Keratinocyte (primary cell): Measurements from ENCODE around the gene HES3. TPM values are rescaled to one million over a fixed set of nuclear protein-coding genes. Genes with fewer than 3 reads are reported as not detected.
A peak's percentile ranks its signal among the peaks of the same experiment; 100 is the strongest.

Experiments used
- DNase-seq: peaks from one replicate; pipeline ENCODE4 v3.0.0-alpha.2; 2011; ENCODE audit warnings: low read depth, missing footprints, low spot score
- FAIRE-seq: peaks from 2 replicates; lab custom pipeline; 2011; peaks lifted over from hg19 to GRCh38; lab: Jason Lieb, UNC
- H2AFZ ChIP-seq: 2 replicates; pipeline ENCODE4 v1.6.0; 2012; ENCODE audit warnings: low read length, control low read depth, inconsistent platforms; ENCODE audit not compliant: control insufficient read depth
- H3K27ac ChIP-seq: 2 replicates; pipeline ENCODE4 v1.5.1; 2011; ENCODE audit warnings: low read length; ENCODE audit not compliant: control insufficient read depth, insufficient read depth
- H3K27me3 ChIP-seq: 3 replicates; pipeline ENCODE4 v1.6.0; 2011; ENCODE audit warnings: low read length; ENCODE audit not compliant: control insufficient read depth, insufficient read depth; ENCODE audit errors: extremely low read depth
- H3K36me3 ChIP-seq, 2 experiments: 2 replicates in 1 of 2; 3 replicates in 1 of 2; pipeline ENCODE4 v1.5.1; 2011; ENCODE audit warnings: low read length in 2 of 2, mild to moderate bottlenecking in 1 of 2; ENCODE audit not compliant: control insufficient read depth in 2 of 2, insufficient read depth in 2 of 2; ENCODE audit errors: extremely low read depth in 1 of 2
- H3K4me1 ChIP-seq: 3 replicates; pipeline ENCODE4 v1.5.1; 2011; ENCODE audit warnings: low read length; ENCODE audit not compliant: control insufficient read depth, insufficient read depth; ENCODE audit errors: extremely low read depth
- H3K4me2 ChIP-seq: 3 replicates; pipeline ENCODE4 v1.6.0; 2011; ENCODE audit warnings: low read depth, low read length; ENCODE audit not compliant: control insufficient read depth, insufficient read depth; ENCODE audit errors: extremely low read depth
- H3K4me3 ChIP-seq, 3 experiments: fragments of 200-600 bp in 1 of 3; sonication (generic) in 1 of 3; 2 replicates in 2 of 3; 3 replicates in 1 of 3; pipeline ENCODE4 v1.5.1; 2011 to 2016; ENCODE audit warnings: low read length in 3 of 3, mild to moderate bottlenecking in 3 of 3, control low read depth in 2 of 3, inconsistent platforms in 1 of 3, low read depth in 1 of 3, mixed read lengths in 1 of 3, mixed run types in 1 of 3, moderate library complexity in 1 of 3; ENCODE audit not compliant: control insufficient read depth in 2 of 3, insufficient read depth in 2 of 3; ENCODE audit errors: extremely low read depth in 1 of 3
- H3K79me2 ChIP-seq: 2 replicates; pipeline ENCODE4 v1.6.0; 2012; ENCODE audit warnings: low read length; ENCODE audit not compliant: control insufficient read depth, insufficient read depth
- H3K9ac ChIP-seq: 3 replicates; pipeline ENCODE4 v1.6.0; 2011; ENCODE audit warnings: low read length; ENCODE audit not compliant: control insufficient read depth, insufficient read depth; ENCODE audit errors: extremely low read depth
- H3K9me1 ChIP-seq: 3 replicates; pipeline ENCODE4 v1.6.0; 2011; ENCODE audit warnings: low read length; ENCODE audit not compliant: control insufficient read depth, insufficient read depth; ENCODE audit errors: extremely low read depth
- H3K9me3 ChIP-seq: 2 replicates; pipeline ENCODE4 v1.5.1; 2012; ENCODE audit warnings: low read depth, low read length; ENCODE audit not compliant: control insufficient read depth
- H4K20me1 ChIP-seq: 3 replicates; pipeline ENCODE4 v1.6.0; 2011; ENCODE audit warnings: low read length; ENCODE audit not compliant: control insufficient read depth, insufficient read depth; ENCODE audit errors: extremely low read depth
- EZH2 ChIP-seq: IDR thresholded peaks from one replicate; pipeline ENCODE4 v1.6.1; 2012; ENCODE audit warnings: inconsistent platforms, mild to moderate bottlenecking, low read length, moderate library complexity
- dilution Hi-C: fragments of 300-500 bp; cut with MboI; formaldehyde crosslinking; loops from one replicate; pipeline ENCODE4 v1.7.0; 2020; ENCODE audit warnings: low sequenced_read_pairs; ENCODE audit not compliant: extremely low pct_ligation_motif_present
- polyA plus RNA-seq, 5 experiments: library from polyadenylated mRNA; depleted of rRNA in 3 of 5; stranded (reverse) in 3 of 5; stranded (forward) in 1 of 5; unstranded in 1 of 5; fragments of >200 nt; gene quantifications; 1 replicate in 1 of 5; 2 replicates in 3 of 5; 3 replicates in 1 of 5; pipeline versions ENCODE4 v1.2.1 to v1.2.3, GENCODE V29; 2011 to 2012; ENCODE audit warnings: missing spikeins in 2 of 5, low read depth in 1 of 5, low replicate concordance in 1 of 5
- TF ChIP-seq, protein P1 (sequence below), 3 experiments: IDR thresholded peaks in 1 of 3; conservative IDR thresholded peaks in 1 of 3; optimal IDR thresholded peaks in 1 of 3; 2 replicates in 2 of 3; 3 replicates in 1 of 3; pipeline versions ENCODE3 to v1.5.1; 2011; ENCODE audit warnings: low read length in 3 of 3, mild to moderate bottlenecking in 3 of 3, moderate library complexity in 2 of 3, control low read depth in 1 of 3, inconsistent platforms in 1 of 3; ENCODE audit not compliant: insufficient read depth in 2 of 3; ENCODE audit errors: extremely low read depth in 1 of 3

HES3 gene
- polyA plus RNA-seq, 1 donor (not counting 4 experiments of a cell fraction or from before 2014, with no cell fraction given), result not detected

DNA sequence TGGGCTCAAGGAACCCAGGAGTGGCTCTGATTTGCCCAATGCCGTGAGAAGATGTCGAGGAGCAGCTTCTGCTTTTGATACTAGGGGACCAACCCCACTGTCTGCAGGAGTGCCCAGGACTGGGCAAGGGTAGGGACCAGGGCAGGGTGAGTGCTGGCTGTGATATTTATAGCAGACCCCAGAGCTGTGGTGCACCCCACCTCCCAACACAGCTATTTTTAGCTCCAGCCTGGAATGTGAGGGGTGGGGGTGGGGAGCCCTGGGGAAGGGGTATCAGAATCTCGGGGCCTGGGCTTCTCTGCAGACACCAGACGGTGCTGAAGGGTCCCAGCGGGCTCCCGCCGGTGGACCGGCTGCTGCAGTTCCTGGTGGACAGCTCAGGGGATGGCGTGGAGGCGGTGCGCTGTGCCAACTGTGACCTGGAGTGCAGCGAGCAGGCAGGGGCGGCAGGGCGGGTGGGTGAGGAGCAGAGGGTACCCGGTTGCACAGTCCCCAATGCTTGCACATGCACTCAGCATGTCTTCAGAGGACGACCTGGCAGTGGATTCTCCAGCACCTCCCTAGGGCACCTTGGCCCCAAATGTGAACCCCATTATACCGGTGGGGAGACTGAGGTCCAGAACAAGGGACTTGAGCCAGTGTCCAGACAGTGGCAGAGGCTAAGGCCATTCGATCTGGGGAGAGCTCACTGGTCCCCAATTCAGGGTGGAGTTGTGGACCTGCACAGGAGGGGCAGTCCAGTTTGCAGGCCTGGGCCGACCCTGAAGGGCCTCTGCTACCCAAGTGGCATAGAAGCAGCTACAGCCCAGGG, 36.7 kb upstream of the HES3 start:
- peak overlapping the region; percentile 71 for H3K4me2 ChIP-seq
- H2AFZ ChIP-seq, result no peak overlapping the region
- no peaks in the 10 kb centered on the region for H3K79me2 ChIP-seq
- peak overlapping the region; percentile 73 for H3K9ac ChIP-seq
- H3K4me3 ChIP-seq, result peak overlapping the region in 2 of 3 experiments; percentile 49 to 73
- TF ChIP-seq, protein P1, sequence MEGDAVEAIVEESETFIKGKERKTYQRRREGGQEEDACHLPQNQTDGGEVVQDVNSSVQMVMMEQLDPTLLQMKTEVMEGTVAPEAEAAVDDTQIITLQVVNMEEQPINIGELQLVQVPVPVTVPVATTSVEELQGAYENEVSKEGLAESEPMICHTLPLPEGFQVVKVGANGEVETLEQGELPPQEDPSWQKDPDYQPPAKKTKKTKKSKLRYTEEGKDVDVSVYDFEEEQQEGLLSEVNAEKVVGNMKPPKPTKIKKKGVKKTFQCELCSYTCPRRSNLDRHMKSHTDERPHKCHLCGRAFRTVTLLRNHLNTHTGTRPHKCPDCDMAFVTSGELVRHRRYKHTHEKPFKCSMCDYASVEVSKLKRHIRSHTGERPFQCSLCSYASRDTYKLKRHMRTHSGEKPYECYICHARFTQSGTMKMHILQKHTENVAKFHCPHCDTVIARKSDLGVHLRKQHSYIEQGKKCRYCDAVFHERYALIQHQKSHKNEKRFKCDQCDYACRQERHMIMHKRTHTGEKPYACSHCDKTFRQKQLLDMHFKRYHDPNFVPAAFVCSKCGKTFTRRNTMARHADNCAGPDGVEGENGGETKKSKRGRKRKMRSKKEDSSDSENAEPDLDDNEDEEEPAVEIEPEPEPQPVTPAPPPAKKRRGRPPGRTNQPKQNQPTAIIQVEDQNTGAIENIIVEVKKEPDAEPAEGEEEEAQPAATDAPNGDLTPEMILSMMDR (optimal IDR thresholded peaks at IDR 0.05 in 1 of 3, IDR thresholded peaks at IDR 0.05 in 1 of 3, conservative IDR thresholded peaks at IDR 0.05 in 1 of 3; ENCODE audit: extremely low read depth in 1 of 3, insufficient read depth in 2 of 3, low read length in 3 of 3), result no peak
- no peak for TF ChIP-seq EZH2
- peaks cover 9% of the 10 kb centered on the region for H3K4me1 ChIP-seq
- no peaks in the 10 kb centered on the region for H4K20me1 ChIP-seq
- H3K36me3 ChIP-seq, result no peaks in the 10 kb centered on the region
- H3K27me3 ChIP-seq, result no peaks in the 10 kb centered on the region
- no peaks in the 10 kb centered on the region for H3K9me3 ChIP-seq
- no peak for DNase-seq
- H3K27ac ChIP-seq, result no peak overlapping the region
- no peaks in the 10 kb centered on the region for H3K9me1 ChIP-seq
- dilution Hi-C loops, result no loop called here
- FAIRE-seq, result no peak

- H3K4me1 ChIP-seq, result peaks cover 9% of the 10 kb centered on the region
- TF ChIP-seq EZH2, result no peak
- TF ChIP-seq, protein P1 (optimal IDR thresholded peaks at IDR 0.05 in 1 of 3, IDR thresholded peaks at IDR 0.05 in 1 of 3, conservative IDR thresholded peaks at IDR 0.05 in 1 of 3; ENCODE audit: extremely low read depth in 1 of 3, insufficient read depth in 2 of 3, low read length in 3 of 3), result no peak
- H3K36me3 ChIP-seq, result no peaks in the 10 kb centered on the region
- no peak overlapping the region for H3K9ac ChIP-seq
- H4K20me1 ChIP-seq, result no peaks in the 10 kb centered on the region
- FAIRE-seq (no peak), DNase-seq (no peak)
- H3K27ac ChIP-seq, result no peak overlapping the region
- dilution Hi-C loops, result no loop called here
- H3K27me3 ChIP-seq, result no peaks in the 10 kb centered on the region
- H2AFZ ChIP-seq, result no peak overlapping the region
- no peaks in the 10 kb centered on the region for H3K9me3 ChIP-seq
- no peaks in the 10 kb centered on the region for H3K79me2 ChIP-seq
- no peak overlapping the region for H3K4me3 ChIP-seq
- H3K4me2 ChIP-seq, result no peak overlapping the region
- no peaks in the 10 kb centered on the region for H3K9me1 ChIP-seq
Measured at GRCh38 chr1:6207921-6208320, 36.1 kb upstream of the HES3 start.
